Naive thymus-derived CD8-positive, alpha-beta T cell (primary cell): ENCODE data around the gene GSTM1. TPM values are rescaled to one million over a fixed set of nuclear protein-coding genes. Genes with fewer than 3 reads are reported as not detected.
"Not testable (repeated sequence)": the region's sequence is repeated elsewhere in the genome, so short reads cannot be mapped to it uniquely, and the experiment has no call there.

Experiments
- ATAC-seq, 2 donors: fragments of 150-1000 bp; cut with Tn5 transposase in 1 of 2; sonication (Bioruptor Pico), chemical (Tn5 transposase) in 1 of 2; 1 replicate in 1 of 2; 2 replicates in 1 of 2; pipeline ENCODE4 v1.10.0; 2021; ENCODE audit warnings: mild to moderate bottlenecking in 2 of 2, moderate library complexity in 2 of 2
- POLR2A ChIA-PET: fragments of 350-600 bp; sonication (Branson Sonifier 250); formaldehyde crosslinking; loops from one replicate; lab custom pipeline; 2021; ENCODE audit warnings: antibody characterized with exemption; lab: Charles Lee
- DNase-seq, 10 donors: peaks; one replicate each; pipeline versions ENCODE4 v3.0.0 to v3.0.0-alpha.2; 2020 to 2022
- H3K27ac Mint-ChIP-seq, 10 donors: one replicate each; pipeline ENCODE4 v1.8.0; 2020 to 2022; ENCODE audit warnings: mild to moderate bottlenecking in 10 of 10, mixed read lengths in 10 of 10, moderate library complexity in 4 of 10, inconsistent platforms in 1 of 10
- H3K27me3 Mint-ChIP-seq, 5 donors: one replicate each; pipeline ENCODE4 v1.8.0; 2021 to 2022; ENCODE audit warnings: mixed read lengths in 5 of 5
- H3K36me3 Mint-ChIP-seq, 3 donors: one replicate each; pipeline ENCODE4 v1.8.0; 2020 to 2022; ENCODE audit warnings: mixed read lengths in 3 of 3, mild to moderate bottlenecking in 2 of 3, inconsistent platforms in 1 of 3
- H3K4me1 Mint-ChIP-seq, 4 donors: one replicate each; pipeline ENCODE4 v1.8.0; 2021 to 2022; ENCODE audit warnings: mixed read lengths in 4 of 4
- H3K4me3 Mint-ChIP-seq, 10 donors: one replicate each; pipeline ENCODE4 v1.8.0; 2020 to 2022; ENCODE audit warnings: mild to moderate bottlenecking in 10 of 10, mixed read lengths in 10 of 10, moderate library complexity in 6 of 10, inconsistent platforms in 1 of 10
- H3K9me3 Mint-ChIP-seq, 9 donors: one replicate each; pipeline ENCODE4 v1.8.0; 2020 to 2022; ENCODE audit warnings: mixed read lengths in 9 of 9, mild to moderate bottlenecking in 3 of 9, inconsistent platforms in 1 of 9, moderate library complexity in 1 of 9
- polyA plus RNA-seq, 3 donors: library from polyadenylated mRNA; unstranded; fragments of 300-500 nt; fragmentation: Illumina TruSeq; gene quantifications; one replicate each; pipeline ENCODE4 v1.2.3, GENCODE V29; 2021
- total RNA-seq, 8 experiments: library from RNA in 2 of 8; stranded (reverse) in 2 of 8; gene quantifications; one replicate each; pipeline ENCODE4 v1.2.3 and lab custom pipeline; 2021 to 2026

Gene GSTM1
- total and polyA plus RNA-seq, 5 experiments from 2014 or later: 0.38 to 62.0 (median 54.7) TPM; not detected in 2

GRCh38 chr1:109661391-109661790 is 26.2 kb upstream of the GSTM1 start:
- Mint-ChIP-seq H3K27me3 (no peaks in the 10 kb centered on the region), H3K27ac (peak overlapping the region in 6 of 10 donors; percentile 2 to 74 (median 47)), H3K9me3 (no peaks in the 10 kb centered on the region), H3K4me1 (peaks cover 4 to 17% (median 14%) of the 10 kb centered on the region in 4 donors), H3K4me3 (no peak overlapping the region), H3K36me3 (peaks cover 0 to 20% (median 5%) of the 10 kb centered on the region in 3 donors)
- no peak for ATAC-seq
- no peak for DNase-seq
- POLR2A ChIA-PET: no interaction called here

GRCh38 chr1:109664671-109665070 is 22.9 kb upstream of the GSTM1 start:
- DNase-seq (no peak), ATAC-seq (no peak)
- H3K9me3 Mint-ChIP-seq: no peaks in the 10 kb centered on the region
- POLR2A ChIA-PET: no interaction called here
- peaks cover 14 to 18% (median 16%) of the 10 kb centered on the region in 4 donors for H3K4me1 Mint-ChIP-seq
- no peak overlapping the region for H3K4me3 Mint-ChIP-seq
- no peaks in the 10 kb centered on the region for H3K27me3 Mint-ChIP-seq
- peaks cover 0 to 10% (median 5%) of the 10 kb centered on the region in 3 donors for H3K36me3 Mint-ChIP-seq
- H3K27ac Mint-ChIP-seq: no peak overlapping the region

- peak; percentile 57 to 90 (median 77) for DNase-seq
- H3K27me3 Mint-ChIP-seq: no peaks in the 10 kb centered on the region
- H3K4me3 Mint-ChIP-seq: peak within 1 kb of the TSS; percentile 76 to 91 (median 85)
- H3K9me3 Mint-ChIP-seq: no peaks in the 10 kb centered on the region
- peak; percentile 99 for ATAC-seq
- peaks cover 17 to 26% (median 22%) of the 10 kb centered on the region in 4 donors for H3K4me1 Mint-ChIP-seq
- POLR2A ChIA-PET: interaction anchor here (1.3 kb wide), 1 partner anchor 54 kb away, joined by 3 read pairs; no protein-coding TSS in a partner anchor
- H3K36me3 Mint-ChIP-seq: peaks cover 0 to 5% (median 2%) of the 10 kb centered on the region in 3 donors
- H3K27ac Mint-ChIP-seq: peak within 1 kb of the TSS; percentile 2 to 92 (median 66)
Observed at GRCh38 chr1:109667452-109668122, 20.0 kb upstream of the GSTM1 start, which contains the start of gene GSTM2. Gene GSTM2 (plus strand): TSS chr1:109668057. CDS start chr1:109668116, 59 bp downstream.

GRCh38 chr1:109668123-109668775 is 19.4 kb upstream of the GSTM1 start:
- no peak for DNase-seq
- POLR2A ChIA-PET: interaction anchor here (0.6 to 1.3 kb wide), 2 partner anchors 12 to 53 kb away, joined by 3 read pairs; no protein-coding TSS in a partner anchor
- no peaks in the 10 kb centered on the region for H3K27me3 Mint-ChIP-seq
- peaks cover 17 to 26% (median 22%) of the 10 kb centered on the region in 4 donors for H3K4me1 Mint-ChIP-seq
- H3K36me3 Mint-ChIP-seq: peaks cover 0 to 7% (median 4%) of the 10 kb centered on the region in 3 donors
- H3K4me3 Mint-ChIP-seq: peak overlapping the region; percentile 76 to 91 (median 85)
- no peaks in the 10 kb centered on the region for H3K9me3 Mint-ChIP-seq
- H3K27ac Mint-ChIP-seq: peak overlapping the region in 6 of 10 donors; percentile 15 to 92 (median 84)
- peak; percentile 54 to 55 for ATAC-seq

GRCh38 chr1:109669246-109669948 is 18.2 kb upstream of the GSTM1 start:
- Mint-ChIP-seq H3K27me3 (no peaks in the 10 kb centered on the region), H3K9me3 (no peaks in the 10 kb centered on the region), H3K27ac (peak overlapping the region in 9 of 10 donors; percentile 63 to 93 (median 84)), H3K36me3 (peaks cover 0 to 7% (median 4%) of the 10 kb centered on the region in 3 donors), H3K4me1 (peaks cover 17 to 26% (median 22%) of the 10 kb centered on the region in 4 donors), H3K4me3 (peak overlapping the region; percentile 53 to 91 (median 76))
- POLR2A ChIA-PET: no interaction called here
- DNase-seq: no peak
- no peak for ATAC-seq

GRCh38 chr1:109669949-109670302 is 17.7 kb upstream of the GSTM1 start:
- H3K27me3 Mint-ChIP-seq, DNase-seq, H3K36me3 Mint-ChIP-seq, H3K9me3 Mint-ChIP-seq, ATAC-seq, POLR2A ChIA-PET: not testable (repeated sequence)
- H3K4me3 Mint-ChIP-seq: peak overlapping the region; percentile 50 to 91 (median 76)
- peak overlapping the region in 7 of 10 donors; percentile 22 to 93 (median 84) for H3K27ac Mint-ChIP-seq
- H3K4me1 Mint-ChIP-seq: peaks cover 17 to 26% (median 22%) of the 10 kb centered on the region in 4 donors

GRCh38 chr1:109671067-109671466 is 16.6 kb upstream of the GSTM1 start:
- ATAC-seq (no peak), DNase-seq (no peak)
- Mint-ChIP-seq H3K27ac (peak overlapping the region in 1 of 10 donors; percentile 10), H3K4me1 (peaks cover 17 to 26% (median 22%) of the 10 kb centered on the region in 4 donors), H3K9me3 (no peaks in the 10 kb centered on the region), H3K4me3 (peak overlapping the region in 1 of 10 donors; percentile 43), H3K36me3 (peaks cover 0 to 4% (median 2%) of the 10 kb centered on the region in 3 donors), H3K27me3 (no peaks in the 10 kb centered on the region)
- POLR2A ChIA-PET: no interaction called here

GRCh38 chr1:109673861-109674260 is 13.8 kb upstream of the GSTM1 start:
- ATAC-seq, H3K36me3 Mint-ChIP-seq, H3K4me3 Mint-ChIP-seq, H3K9me3 Mint-ChIP-seq, DNase-seq, H3K27me3 Mint-ChIP-seq, POLR2A ChIA-PET: not testable (repeated sequence)
- Mint-ChIP-seq H3K4me1 (peaks cover 9 to 18% (median 14%) of the 10 kb centered on the region in 4 donors), H3K27ac (peak overlapping the region in 1 of 10 donors; percentile 15)

- H3K36me3 Mint-ChIP-seq, H3K4me3 Mint-ChIP-seq, POLR2A ChIA-PET, ATAC-seq, H3K4me1 Mint-ChIP-seq, H3K9me3 Mint-ChIP-seq, H3K27me3 Mint-ChIP-seq, DNase-seq, H3K27ac Mint-ChIP-seq: not testable (repeated sequence)
Observed at GRCh38 chr1:109676683-109677381, 10.8 kb upstream of the GSTM1 start.

GRCh38 chr1:109677459-109677858 is 10.2 kb upstream of the GSTM1 start:
- peaks cover 0 to 2% (median 0%) of the 10 kb centered on the region in 4 donors for H3K4me1 Mint-ChIP-seq
- peak overlapping the region in 2 of 10 donors; percentile 38 to 63 for H3K27ac Mint-ChIP-seq
- POLR2A ChIA-PET: no interaction called here
- ATAC-seq (no peak), DNase-seq (no peak)
- peaks cover 0 to 6% (median 5%) of the 10 kb centered on the region in 3 donors for H3K36me3 Mint-ChIP-seq
- no peaks in the 10 kb centered on the region for H3K27me3 Mint-ChIP-seq
- H3K9me3 Mint-ChIP-seq: no peaks in the 10 kb centered on the region
- H3K4me3 Mint-ChIP-seq: no peak overlapping the region

- DNase-seq, H3K36me3 Mint-ChIP-seq, H3K27ac Mint-ChIP-seq, POLR2A ChIA-PET, ATAC-seq, H3K27me3 Mint-ChIP-seq, H3K4me1 Mint-ChIP-seq, H3K4me3 Mint-ChIP-seq, H3K9me3 Mint-ChIP-seq: not testable (repeated sequence)
Observed at GRCh38 chr1:109678637-109679036, 9.0 kb upstream of the GSTM1 start.

GRCh38 chr1:109684777-109685176 is 2.8 kb upstream of the GSTM1 start:
- ATAC-seq, H3K9me3 Mint-ChIP-seq, H3K36me3 Mint-ChIP-seq: not testable (repeated sequence)

More at GRCh38 chr1:109684777-109685176, 2.8 kb upstream of the GSTM1 start:
- peaks cover 0 to 21% (median 5%) of the 10 kb centered on the region in 4 donors for H3K4me1 Mint-ChIP-seq
- POLR2A ChIA-PET, H3K27me3 Mint-ChIP-seq, DNase-seq, H3K4me3 Mint-ChIP-seq, H3K27ac Mint-ChIP-seq: not testable (repeated sequence)
